MM.1S (cell line): ENCODE measurements around the gene TMEM126B.

ENCODE experiments used
- DNase-seq: peaks from one replicate; pipeline ENCODE4 v3.0.0-alpha.2; 2015
- H2AFZ ChIP-seq: fragments of 300-600 bp; sonication (generic); 2 replicates; pipeline ENCODE4 v1.6.0; 2016; ENCODE audit warnings: antibody characterized with exemption, low read length
- H3F3A ChIP-seq: fragments of 300-600 bp; sonication (generic); 2 replicates; pipeline ENCODE4 v1.6.1; 2016; ENCODE audit warnings: mild to moderate bottlenecking, antibody characterized with exemption, low read length, moderate library complexity, mixed read lengths; ENCODE audit not compliant: insufficient read depth
- H3K27ac ChIP-seq: fragments of 300-600 bp; sonication (generic); 2 replicates; pipeline ENCODE4 v1.5.1; 2016; ENCODE audit warnings: mild to moderate bottlenecking, low read length
- H3K27me3 ChIP-seq: fragments of 300-600 bp; sonication (generic); replicated peaks from 2 replicates; pipeline ENCODE4 v1.6.0; 2016; ENCODE audit warnings: low read length; ENCODE audit not compliant: insufficient read depth
- H3K36me3 ChIP-seq: fragments of 300-600 bp; sonication (generic); replicated peaks from 2 replicates; pipeline ENCODE4 v1.6.1; 2016; ENCODE audit warnings: mild to moderate bottlenecking, low read length, mixed read lengths; ENCODE audit not compliant: insufficient read depth
- H3K4me1 ChIP-seq: fragments of 300-600 bp; sonication (generic); 2 replicates; pipeline ENCODE4 v1.6.1; 2016; ENCODE audit warnings: low read length, mixed read lengths
- H3K4me2 ChIP-seq: fragments of 300-600 bp; sonication (generic); 2 replicates; pipeline ENCODE4 v1.6.0; 2016; ENCODE audit warnings: low read depth, low read length
- H3K4me3 ChIP-seq: fragments of 300-600 bp; sonication (generic); 2 replicates; pipeline ENCODE4 v1.5.1; 2016; ENCODE audit warnings: low read length, mixed read lengths
- H3K79me2 ChIP-seq: fragments of 300-600 bp; sonication (generic); 2 replicates; pipeline ENCODE4 v1.6.1; 2016; ENCODE audit warnings: mixed run types, low read length, mixed read lengths
- H3K9ac ChIP-seq: fragments of 300-600 bp; sonication (generic); 2 replicates; pipeline ENCODE4 v1.6.1; 2016; ENCODE audit warnings: low read length, mixed read lengths
- H3K9me2 ChIP-seq: fragments of 300-600 bp; sonication (generic); replicated peaks from 2 replicates; pipeline ENCODE4 v1.6.1; 2016; ENCODE audit warnings: mild to moderate bottlenecking, low read length, mixed read lengths; ENCODE audit not compliant: insufficient read depth
- H3K9me3 ChIP-seq: fragments of 300-600 bp; sonication (generic); replicated peaks from 2 replicates; pipeline ENCODE4 v1.6.1; 2016; ENCODE audit warnings: mild to moderate bottlenecking, low read length, mixed read lengths; ENCODE audit not compliant: insufficient read depth
- H4K20me1 ChIP-seq: fragments of 300-600 bp; sonication (generic); 2 replicates; pipeline ENCODE4 v1.6.1; 2016; ENCODE audit warnings: mild to moderate bottlenecking, low read length, moderate library complexity, mixed read lengths; ENCODE audit not compliant: insufficient read depth
- EZH2 ChIP-seq: fragments of 300-600 bp; sonication (generic); optimal IDR thresholded peaks from 2 replicates; pipeline ENCODE3; 2017; ENCODE audit warnings: low read depth, mild to moderate bottlenecking, antibody characterized with exemption, low read length, mixed read lengths
- EZH2phosphoT487 ChIP-seq: fragments of 300-600 bp; sonication (generic); IDR thresholded peaks from 2 replicates; pipeline ENCODE4 v1.6.1; 2018; ENCODE audit warnings: antibody characterized with exemption, low read length
- TF ChIP-seq, protein P1 (sequence below): fragments of 300-600 bp; sonication (generic); IDR thresholded peaks from 2 replicates; pipeline ENCODE4 v1.5.1; 2016; ENCODE audit warnings: antibody characterized with exemption, low read length, mixed read lengths

TMEM126B gene

DNA sequence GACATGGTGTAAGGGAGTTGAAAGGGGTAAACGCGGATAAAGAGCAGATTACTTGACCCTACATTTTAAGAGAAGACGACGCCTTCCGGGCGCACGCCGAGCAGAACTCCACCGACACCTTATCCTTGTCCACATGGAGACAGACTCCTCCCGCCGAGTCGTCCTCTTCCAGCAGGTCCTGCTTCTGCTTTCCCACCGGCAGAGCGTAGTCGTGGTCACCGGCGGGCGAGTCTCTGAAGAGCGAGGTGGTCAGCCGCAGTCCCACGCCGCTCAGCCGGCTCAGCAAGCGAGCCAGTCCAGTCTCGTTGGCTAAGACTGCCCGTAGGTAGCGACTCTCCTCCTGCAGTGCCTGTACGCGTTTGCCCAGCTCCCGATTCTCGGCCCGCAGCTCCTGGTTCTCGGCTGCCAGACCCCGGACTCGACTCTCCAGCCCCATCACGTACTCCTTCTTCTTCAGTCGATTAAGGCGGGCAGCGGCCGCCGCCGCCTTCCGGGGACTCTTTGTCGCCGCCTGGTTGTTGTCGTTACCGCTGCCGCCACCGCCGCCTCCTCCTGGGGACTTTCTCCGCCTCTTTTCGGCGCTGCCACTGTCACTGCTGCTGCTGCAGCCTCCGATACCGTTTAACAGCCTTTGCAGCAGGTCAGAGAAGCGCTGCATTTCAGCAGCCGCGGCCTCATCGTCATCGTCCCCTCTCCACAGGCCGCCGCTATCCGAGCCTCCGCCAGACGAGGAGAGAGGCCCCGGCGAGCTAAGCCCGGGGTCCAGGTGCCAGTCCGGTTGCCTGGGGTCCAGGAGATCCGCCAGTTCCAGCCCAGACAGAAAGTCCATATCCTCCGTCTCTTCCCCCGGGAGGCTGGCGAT lies 35.6 kb downstream of the TMEM126B start:
- Histone ChIP-seq H3F3A (peaks cover 11% of the 10 kb centered on the region; the same call in 1 of the 2 replicates), H3K9me2 (no peaks in the 10 kb centered on the region), H3K4me3 (peak overlapping the region; percentile 97), H3K9me3 (no peaks in the 10 kb centered on the region), H3K4me1 (peaks cover 18% of the 10 kb centered on the region), H4K20me1 (peaks cover 33% of the 10 kb centered on the region), H3K9ac (peak overlapping the region; percentile 96), H3K27me3 (no peaks in the 10 kb centered on the region), H3K36me3 (peaks cover 12% of the 10 kb centered on the region; the same call in 1 of the 2 replicates), H2AFZ (peak overlapping the region; percentile 44), H3K4me2 (peak overlapping the region; percentile 89), H3K79me2 (peaks cover 58% of the 10 kb centered on the region), H3K27ac (peak overlapping the region; percentile 91)
- peak; percentile 81 for DNase-seq
- TF ChIP-seq EZH2: no peak
- TF ChIP-seq, protein P1, sequence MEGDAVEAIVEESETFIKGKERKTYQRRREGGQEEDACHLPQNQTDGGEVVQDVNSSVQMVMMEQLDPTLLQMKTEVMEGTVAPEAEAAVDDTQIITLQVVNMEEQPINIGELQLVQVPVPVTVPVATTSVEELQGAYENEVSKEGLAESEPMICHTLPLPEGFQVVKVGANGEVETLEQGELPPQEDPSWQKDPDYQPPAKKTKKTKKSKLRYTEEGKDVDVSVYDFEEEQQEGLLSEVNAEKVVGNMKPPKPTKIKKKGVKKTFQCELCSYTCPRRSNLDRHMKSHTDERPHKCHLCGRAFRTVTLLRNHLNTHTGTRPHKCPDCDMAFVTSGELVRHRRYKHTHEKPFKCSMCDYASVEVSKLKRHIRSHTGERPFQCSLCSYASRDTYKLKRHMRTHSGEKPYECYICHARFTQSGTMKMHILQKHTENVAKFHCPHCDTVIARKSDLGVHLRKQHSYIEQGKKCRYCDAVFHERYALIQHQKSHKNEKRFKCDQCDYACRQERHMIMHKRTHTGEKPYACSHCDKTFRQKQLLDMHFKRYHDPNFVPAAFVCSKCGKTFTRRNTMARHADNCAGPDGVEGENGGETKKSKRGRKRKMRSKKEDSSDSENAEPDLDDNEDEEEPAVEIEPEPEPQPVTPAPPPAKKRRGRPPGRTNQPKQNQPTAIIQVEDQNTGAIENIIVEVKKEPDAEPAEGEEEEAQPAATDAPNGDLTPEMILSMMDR: peak; percentile 54

DNA sequence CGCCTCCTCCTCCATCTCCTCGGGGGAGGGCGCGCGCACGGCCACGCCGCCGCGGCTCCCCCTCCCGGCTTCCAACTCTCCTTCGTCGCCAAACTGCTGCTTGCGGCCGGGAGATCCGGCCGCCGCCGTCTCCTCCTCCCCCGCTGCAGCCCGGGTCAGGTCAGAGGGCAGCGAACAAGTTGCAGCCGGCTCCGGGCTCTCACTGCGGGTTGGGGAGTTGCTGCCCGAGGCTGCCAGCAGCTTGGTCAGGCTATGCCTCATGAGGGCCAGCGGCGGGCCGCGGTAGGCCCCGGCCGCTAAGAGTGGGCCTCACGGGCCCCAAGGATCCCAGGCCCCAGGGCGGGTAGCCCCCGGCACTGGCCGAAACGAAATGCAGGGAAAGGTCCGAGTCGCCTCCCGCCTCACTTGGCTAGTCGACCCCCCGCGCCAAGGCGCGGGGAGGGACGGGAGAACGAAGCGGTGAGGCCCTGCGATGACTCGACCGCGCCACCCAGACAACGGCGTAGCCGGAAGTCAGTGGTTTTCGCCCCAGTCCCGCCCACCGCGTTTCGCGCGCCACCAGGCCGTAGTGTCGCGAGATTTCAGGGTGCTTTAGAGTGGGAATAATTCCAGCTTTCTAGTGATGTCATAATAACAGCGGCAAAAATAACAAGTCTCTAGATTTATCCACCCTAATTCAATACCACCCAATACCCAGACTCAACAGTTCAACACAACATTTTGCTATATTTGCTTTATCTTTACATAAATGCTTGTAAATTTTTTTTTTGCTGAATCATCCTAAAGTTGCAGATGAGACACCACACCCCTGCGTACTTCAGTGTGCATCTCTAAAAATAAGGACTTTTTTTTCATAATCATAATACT lies 36.5 kb downstream of the TMEM126B start, which contains the start of gene CREBZF:
Gene CREBZF, minus strand, starts transcription at position 515 of the 867 bp plus-strand sequence. Its CDS starts 254 bp downstream, at position 261.
- H2AFZ ChIP-seq: peak within 1 kb of the TSS; percentile 89
- peaks cover 11% of the 10 kb centered on the region; the same call in 1 of the 2 replicates for H3F3A ChIP-seq
- no peak for TF ChIP-seq EZH2phosphoT487
- no peak for TF ChIP-seq EZH2
- TF ChIP-seq, protein P1: no peak
- H3K9me2 ChIP-seq: no peaks in the 10 kb centered on the region
- peak within 1 kb of the TSS; percentile 91 for H3K27ac ChIP-seq
- H3K79me2 ChIP-seq: peaks cover 50% of the 10 kb centered on the region
- peak; percentile 96 for DNase-seq
- H3K27me3 ChIP-seq: no peaks in the 10 kb centered on the region
- no peaks in the 10 kb centered on the region for H3K9me3 ChIP-seq
- peaks cover 11% of the 10 kb centered on the region; the same call in 1 of the 2 replicates for H3K36me3 ChIP-seq
- peaks cover 32% of the 10 kb centered on the region for H4K20me1 ChIP-seq
- peak within 1 kb of the TSS; percentile 97 for H3K4me3 ChIP-seq
- H3K9ac ChIP-seq: peak within 1 kb of the TSS; percentile 96
- peak within 1 kb of the TSS; percentile 89 for H3K4me2 ChIP-seq
- H3K4me1 ChIP-seq: peaks cover 17% of the 10 kb centered on the region

DNA sequence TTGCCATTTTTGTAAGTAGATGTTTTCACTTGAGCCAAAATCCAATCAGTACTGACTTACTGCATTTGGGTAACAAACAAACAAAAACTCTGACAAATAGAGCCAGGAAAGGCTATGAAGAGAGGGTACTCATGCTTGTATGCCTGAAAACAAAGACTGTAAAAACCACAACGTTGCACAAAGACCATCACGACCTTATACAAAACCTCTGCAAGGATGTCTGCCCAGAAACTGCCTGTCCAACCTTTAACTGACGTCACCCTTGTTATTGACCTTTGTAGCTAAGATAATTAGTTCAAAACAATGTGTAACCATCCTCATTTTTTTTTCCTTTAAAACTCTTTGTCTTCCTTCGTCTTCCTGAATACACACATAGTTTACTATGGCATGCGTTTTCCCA lies 37.3 kb downstream of the TMEM126B start:
- Histone ChIP-seq H3K4me1 (peaks cover 8% of the 10 kb centered on the region; the same call in 1 of the 2 replicates), H3K4me3 (no peak overlapping the region), H3K79me2 (peaks cover 41% of the 10 kb centered on the region), H3K27me3 (no peaks in the 10 kb centered on the region), H4K20me1 (peaks cover 25% of the 10 kb centered on the region), H3K9me2 (no peaks in the 10 kb centered on the region), H3K27ac (no peak overlapping the region), H3K36me3 (peaks cover 2% of the 10 kb centered on the region; the same call in 1 of the 2 replicates), H3K9me3 (no peaks in the 10 kb centered on the region), H3K4me2 (peak overlapping the region; percentile 89; the same call in 1 of the 2 replicates), H3F3A (peaks cover 11% of the 10 kb centered on the region; the same call in 1 of the 2 replicates), H3K9ac (no peak overlapping the region), H2AFZ (peak overlapping the region; percentile 89)
- no peak for TF ChIP-seq EZH2phosphoT487
- TF ChIP-seq, protein P1: no peak
- no peak for TF ChIP-seq EZH2
- no peak for DNase-seq
